WTC11 (cell line): ENCODE measurements around the gene FYN. TPM values are rescaled to one million over a fixed set of nuclear protein-coding genes. Genes with fewer than 3 reads are reported as not detected.

Source experiments
- ATAC-seq: fragments of 200-7000 bp; cut with Tn5 transposase; 2 replicates; pipeline ENCODE4 v1.10.0; 2021; ENCODE audit warnings: mild to moderate bottlenecking, moderate library complexity
- CTCF ChIA-PET: fragments of 300-600 bp; sonication (Branson Sonifier 250); formaldehyde crosslinking; loops from one replicate; lab custom pipeline; 2021; ENCODE audit warnings: antibody characterized with exemption; lab: Charles Lee
- POLR2A ChIA-PET: fragments of 350-600 bp; sonication (Branson Sonifier 250); formaldehyde crosslinking; loops from one replicate; lab custom pipeline; 2021; ENCODE audit warnings: antibody characterized with exemption; lab: Charles Lee
- DNase-seq: peaks from one replicate; pipeline ENCODE4 v3.0.0; 2021; ENCODE audit warnings: low spot score
- H3K27ac Mint-ChIP-seq: 2 replicates; pipeline ENCODE4 v1.8.0; 2021; ENCODE audit warnings: mixed read lengths
- H3K27me3 Mint-ChIP-seq: 2 replicates; pipeline ENCODE4 v1.8.0; 2021; ENCODE audit warnings: low read depth, mild to moderate bottlenecking, moderate library complexity, mixed read lengths
- H3K36me3 Mint-ChIP-seq: 2 replicates; pipeline ENCODE4 v1.8.0; 2021; ENCODE audit warnings: mixed read lengths
- H3K4me1 Mint-ChIP-seq: 2 replicates; pipeline ENCODE4 v1.8.0; 2022; ENCODE audit warnings: mixed read lengths
- H3K4me3 Mint-ChIP-seq: 2 replicates; pipeline ENCODE4 v1.8.0; 2021; ENCODE audit warnings: mild to moderate bottlenecking, moderate library complexity, mixed read lengths
- H3K9me3 Mint-ChIP-seq: 2 replicates; pipeline ENCODE4 v1.8.0; 2021; ENCODE audit warnings: mixed read lengths
- AR ChIP-seq: fragments of 250-450 bp; sonication (Bioruptor Pico); IDR thresholded peaks from 2 replicates; pipeline ENCODE4 v1.9.0; 2021; ENCODE audit warnings: mild to moderate bottlenecking
- ARID4B ChIP-seq: sonication (generic); formaldehyde crosslinking; IDR thresholded peaks from 2 replicates; pipeline ENCODE4 v1.8.0; 2023; ENCODE audit warnings: missing genetic modification reagents, mild to moderate bottlenecking, borderline replicate concordance
- CREB1 ChIP-seq: sonication (generic); formaldehyde crosslinking; IDR thresholded peaks from 2 replicates; pipeline ENCODE4 v1.8.0; 2023; ENCODE audit warnings: mild to moderate bottlenecking, missing genetic modification reagents
- ELF4 ChIP-seq: sonication (generic); formaldehyde crosslinking; IDR thresholded peaks from 2 replicates; pipeline ENCODE4 v1.8.1; 2022; ENCODE audit warnings: low read depth, mild to moderate bottlenecking, moderate library complexity, missing genetic modification reagents
- FOXJ3 ChIP-seq: sonication (generic); formaldehyde crosslinking; IDR thresholded peaks from 2 replicates; pipeline ENCODE4 v1.9.0; 2021; ENCODE audit warnings: missing genetic modification reagents, mild to moderate bottlenecking, borderline replicate concordance
- GABPB1 ChIP-seq: sonication (generic); formaldehyde crosslinking; IDR thresholded peaks from 2 replicates; pipeline ENCODE4 v1.8.1; 2023; ENCODE audit warnings: mild to moderate bottlenecking, missing genetic modification reagents
- GRHL2 ChIP-seq: fragments of 250-450 bp; sonication (Bioruptor Pico); IDR thresholded peaks from 2 replicates; pipeline ENCODE4 v1.8.0; 2022; ENCODE audit warnings: mild to moderate bottlenecking, moderate library complexity; ENCODE audit not compliant: insufficient replicate concordance, severe bottlenecking
- KAT7 ChIP-seq: sonication (generic); formaldehyde crosslinking; IDR thresholded peaks from 2 replicates; pipeline ENCODE4 v1.8.1; 2023; ENCODE audit warnings: missing genetic modification reagents, mild to moderate bottlenecking, borderline replicate concordance
- MAX ChIP-seq: sonication (generic); formaldehyde crosslinking; IDR thresholded peaks from 2 replicates; pipeline ENCODE4 v1.8.0; 2022; ENCODE audit warnings: mild to moderate bottlenecking, missing genetic modification reagents
- NR1H2 ChIP-seq: sonication (generic); formaldehyde crosslinking; IDR thresholded peaks from 2 replicates; pipeline ENCODE4 v1.9.0; 2021; ENCODE audit warnings: mild to moderate bottlenecking, moderate library complexity, missing genetic modification reagents
- RELA ChIP-seq: sonication (generic); formaldehyde crosslinking; IDR thresholded peaks from 2 replicates; pipeline ENCODE4 v1.8.1; 2022; ENCODE audit warnings: missing genetic modification reagents, mild to moderate bottlenecking, borderline replicate concordance
- SP1 ChIP-seq: sonication (generic); formaldehyde crosslinking; conservative IDR thresholded peaks from 2 replicates; pipeline ENCODE4 v1.8.1; 2022; ENCODE audit warnings: missing genetic modification reagents
- STAT6 ChIP-seq: sonication (generic); formaldehyde crosslinking; conservative IDR thresholded peaks from 2 replicates; pipeline ENCODE4 v1.8.1; 2023; ENCODE audit warnings: mild to moderate bottlenecking, low read depth, missing genetic modification reagents, moderate library complexity
- ZBTB21 ChIP-seq: sonication (generic); formaldehyde crosslinking; IDR thresholded peaks from 2 replicates; pipeline ENCODE4 v1.8.1; 2023; ENCODE audit warnings: mild to moderate bottlenecking, missing genetic modification reagents, borderline replicate concordance
- ZBTB43 ChIP-seq: sonication (generic); formaldehyde crosslinking; IDR thresholded peaks from 2 replicates; pipeline ENCODE4 v1.8.1; 2023; ENCODE audit warnings: mild to moderate bottlenecking, missing genetic modification reagents
- ZNF281 ChIP-seq: sonication (generic); formaldehyde crosslinking; IDR thresholded peaks from 2 replicates; pipeline ENCODE4 v1.8.0; 2023; ENCODE audit warnings: mild to moderate bottlenecking, missing genetic modification reagents
- ZNF396 ChIP-seq: fragments of 250-450 bp; sonication (Bioruptor Pico); IDR thresholded peaks from 2 replicates; pipeline ENCODE4 v1.8.0; 2021; ENCODE audit warnings: mild to moderate bottlenecking, moderate library complexity, borderline replicate concordance
- ZSCAN18 ChIP-seq: fragments of 250-450 bp; sonication (Bioruptor Pico); IDR thresholded peaks from 2 replicates; pipeline ENCODE4 v2.1.2; 2022; ENCODE audit warnings: mild to moderate bottlenecking, moderate library complexity
- total RNA-seq: library from RNA; stranded (reverse); gene quantifications from 3 replicates; pipeline ENCODE4 v1.2.3, GENCODE V29; 2021

The FYN gene
- total RNA-seq, 1 experiment from 2014 or later = 63.9 TPM

GRCh38 chr6:111852725-111853124 is 20.5 kb downstream of the FYN start:
- POLR2A ChIA-PET = no interaction called here
- no peaks in the 10 kb centered on the region for H3K9me3 Mint-ChIP-seq
- no peak for TF ChIP-seq STAT6 (CRISPR knock-in tag)
- TF ChIP-seq AR = no peak
- TF ChIP-seq ELF4 (CRISPR knock-in tag) = no peak
- DNase-seq (no peak), ATAC-seq (no peak)
- no peak overlapping the region for H3K27ac Mint-ChIP-seq
- CTCF ChIA-PET = interaction anchor here (1.1 kb wide), 1 partner anchor 28 kb away, joined by 4 read pairs; no protein-coding TSS in a partner anchor
- H3K36me3 Mint-ChIP-seq = no peaks in the 10 kb centered on the region
- no peaks in the 10 kb centered on the region for H3K27me3 Mint-ChIP-seq
- no peak overlapping the region for H3K4me3 Mint-ChIP-seq
- H3K4me1 Mint-ChIP-seq = peaks cover 58% of the 10 kb centered on the region

- Mint-ChIP-seq H3K36me3 (no peaks in the 10 kb centered on the region), H3K4me3 (no peak overlapping the region), H3K27me3 (no peaks in the 10 kb centered on the region; the same call in 1 of the 2 replicates), H3K27ac (no peak overlapping the region), H3K4me1 (peaks cover 59% of the 10 kb centered on the region), H3K9me3 (no peaks in the 10 kb centered on the region)
- CTCF ChIA-PET = no interaction called here
- no peak for DNase-seq
- POLR2A ChIA-PET = interaction anchor here (1.2 kb wide), 1 partner anchor 12 kb away, joined by 3 read pairs; no protein-coding TSS in a partner anchor
- ATAC-seq = no peak
- no peak for TF ChIP-seq NR1H2 (CRISPR knock-in tag)
- no peak for TF ChIP-seq GABPB1
- no peak for TF ChIP-seq GRHL2 (CRISPR knock-in tag)
- no peak for TF ChIP-seq CREB1 (CRISPR knock-in tag)
- no peak for TF ChIP-seq ZSCAN18
- TF ChIP-seq ZNF396 = no peak
- TF ChIP-seq MAX = no peak
- no peak for TF ChIP-seq KAT7 (CRISPR knock-in tag)
- TF ChIP-seq ZNF281 = no peak
- TF ChIP-seq FOXJ3 = no peak
- TF ChIP-seq ZBTB43 (CRISPR knock-in tag) = no peak
- TF ChIP-seq ZBTB21 = no peak
- TF ChIP-seq ARID4B (CRISPR knock-in tag) = no peak
- no peak for TF ChIP-seq SP1 (CRISPR knock-in tag)
- no peak for TF ChIP-seq RELA (CRISPR knock-in tag)
Observed at GRCh38 chr6:111850295-111850937, 22.8 kb downstream of the FYN start.
